IMR-90 (cell line): Measurements from ENCODE around the gene RORB. TPM values are rescaled to one million over a fixed set of nuclear protein-coding genes. Genes with fewer than 3 reads are reported as not detected.

Experiments
- ATAC-seq: fragments of 200-7000 bp; cut with Tn5 transposase; 2 replicates; pipeline ENCODE4 v1.9.1; 2020; ENCODE audit warnings: low read depth, mild to moderate bottlenecking, moderate library complexity
- BruUV-seq: library from RNA; stranded (reverse); fragments of 400-500 nt; replicated peaks from 2 replicates; lab custom pipeline; 2021; lab: Mats Ljungman, UMichigan
- CTCF ChIA-PET: fragments of 300-600 bp; formaldehyde crosslinking; extraction: SDS; loops from one replicate; lab custom pipeline; 2021; ENCODE audit warnings: antibody characterized with exemption; lab: Yijun Ruan, JAX
- POLR2A ChIA-PET: fragments of 300-600 bp; sonication (Branson Sonifier 250); formaldehyde crosslinking; loops from one replicate; lab custom pipeline; 2022; ENCODE audit warnings: antibody characterized with exemption; ENCODE audit not compliant: unreplicated experiment; lab: Charles Lee
- DNase-seq: peaks from one replicate; pipeline ENCODE4 v3.0.0; 2013
- H2AFZ ChIP-seq: replicated peaks from 2 replicates; pipeline ENCODE3; 2013; ENCODE audit warnings: low read length, mild to moderate bottlenecking; ENCODE audit not compliant: poor library complexity
- H2AK5ac ChIP-seq: 2 replicates; pipeline ENCODE4 v1.6.1; 2013; ENCODE audit warnings: low read depth, low read length, inconsistent platforms
- H2AK9ac ChIP-seq: replicated peaks from 2 replicates; pipeline ENCODE3; 2013; ENCODE audit warnings: mild to moderate bottlenecking, low read depth, low read length, moderate library complexity; ENCODE audit not compliant: poor library complexity
- H2BK120ac ChIP-seq: 2 replicates; pipeline ENCODE4 v1.6.1; 2013; ENCODE audit warnings: low read depth, low read length, inconsistent platforms
- H2BK15ac ChIP-seq: 3 replicates; pipeline ENCODE4 v1.6.1; 2013; ENCODE audit warnings: low read depth, low read length, inconsistent platforms
- H2BK20ac ChIP-seq: 2 replicates; pipeline ENCODE4 v1.6.1; 2013; ENCODE audit warnings: low read depth, mild to moderate bottlenecking, inconsistent platforms, low read length, moderate library complexity
- H2BK5ac ChIP-seq: 2 replicates; pipeline ENCODE4 v1.6.1; 2013; ENCODE audit warnings: mild to moderate bottlenecking, low read depth, low read length, inconsistent platforms; ENCODE audit not compliant: poor library complexity, severe bottlenecking
- H3K14ac ChIP-seq: replicated peaks from 2 replicates; pipeline ENCODE4 v1.6.1; 2013; ENCODE audit warnings: low read depth, low read length, inconsistent platforms
- H3K18ac ChIP-seq: 2 replicates; pipeline ENCODE4 v1.6.1; 2013; ENCODE audit warnings: low read depth, low read length, control low read depth
- H3K23ac ChIP-seq: 2 replicates; pipeline ENCODE4 v1.6.1; 2013; ENCODE audit warnings: low read depth, low read length, inconsistent platforms
- H3K27ac ChIP-seq: 2 replicates; pipeline ENCODE4 v1.5.1; 2013; ENCODE audit warnings: mild to moderate bottlenecking, control low read depth, low read length; ENCODE audit not compliant: insufficient read depth
- H3K27me3 ChIP-seq: 2 replicates; pipeline ENCODE4 v1.6.1; 2013; ENCODE audit warnings: low read length; ENCODE audit not compliant: control insufficient read depth, insufficient read depth
- H3K36me3 ChIP-seq: 2 replicates; pipeline ENCODE4 v1.6.1; 2013; ENCODE audit warnings: low read length, mixed read lengths; ENCODE audit not compliant: control insufficient read depth, insufficient read depth
- H3K4ac ChIP-seq: 2 replicates; pipeline ENCODE4 v1.6.1; 2013; ENCODE audit warnings: low read depth, low read length, inconsistent platforms
- H3K4me1 ChIP-seq: 2 replicates; pipeline ENCODE4 v1.6.1; 2013; ENCODE audit warnings: low read length, mixed read lengths; ENCODE audit not compliant: control insufficient read depth, insufficient read depth
- H3K4me2 ChIP-seq: 2 replicates; pipeline ENCODE4 v1.6.1; 2013; ENCODE audit warnings: low read depth, mild to moderate bottlenecking, control low read depth, low read length, moderate library complexity
- H3K4me3 ChIP-seq: 2 replicates; pipeline ENCODE4 v1.5.1; 2013; ENCODE audit warnings: low read depth, mild to moderate bottlenecking, control low read depth, low read length, moderate library complexity; ENCODE audit not compliant: insufficient read depth
- H3K56ac ChIP-seq: 2 replicates; pipeline ENCODE4 v1.6.1; 2013; ENCODE audit warnings: low read length, inconsistent platforms; ENCODE audit not compliant: insufficient read depth; ENCODE audit errors: extremely low read depth
- H3K79me1 ChIP-seq, 2 experiments: 2 replicates each; pipeline ENCODE4 v1.6.1; 2013; ENCODE audit warnings: low read length in 2 of 2, inconsistent platforms in 1 of 2, low read depth in 1 of 2
- H3K9ac ChIP-seq: 2 replicates; pipeline ENCODE4 v1.6.1; 2013; ENCODE audit warnings: low read depth, low read length, control low read depth
- H3K9me1 ChIP-seq: 2 replicates; pipeline ENCODE4 v1.6.1; 2013; ENCODE audit warnings: low read length, inconsistent platforms; ENCODE audit not compliant: insufficient read depth
- H3K9me3 ChIP-seq: 2 replicates; pipeline ENCODE4 v1.6.1; 2013; ENCODE audit warnings: low read length; ENCODE audit not compliant: control insufficient read depth, insufficient read depth
- H4K20me1 ChIP-seq: 2 replicates; pipeline ENCODE4 v1.6.1; 2013; ENCODE audit warnings: low read length, inconsistent platforms; ENCODE audit not compliant: insufficient read depth
- H4K5ac ChIP-seq: 2 replicates; pipeline ENCODE4 v1.6.1; 2013; ENCODE audit warnings: mild to moderate bottlenecking, low read depth, low read length, control low read depth
- H4K8ac ChIP-seq, 2 experiments: 2 replicates each; pipeline ENCODE4 v1.6.1; 2013; ENCODE audit warnings: low read depth in 2 of 2, low read length in 2 of 2, control low read depth in 1 of 2, inconsistent platforms in 1 of 2
- H4K91ac ChIP-seq: 2 replicates; pipeline ENCODE4 v1.6.1; 2013; ENCODE audit warnings: low read depth, low read length, inconsistent platforms; ENCODE audit not compliant: insufficient read depth
- BHLHE40 ChIP-seq: fragments of 150-350 bp; IDR thresholded peaks from 2 replicates; pipeline ENCODE4 v1.6.1; 2016; ENCODE audit warnings: mild to moderate bottlenecking, low read depth, low read length
- CEBPB ChIP-seq: IDR thresholded peaks from 2 replicates; pipeline ENCODE4 v1.6.1; 2012; ENCODE audit warnings: low read depth, low read length, improper control_type of control experiment
- CHD1 ChIP-seq: IDR thresholded peaks from 2 replicates; pipeline ENCODE4 v1.6.1; 2012; ENCODE audit warnings: low read depth, low read length, improper control_type of control experiment
- FOS ChIP-seq: fragments of 150-350 bp; IDR thresholded peaks from 2 replicates; pipeline ENCODE4 v1.6.1; 2016; ENCODE audit warnings: low read depth, low read length
- MAFK ChIP-seq: IDR thresholded peaks from 2 replicates; pipeline ENCODE4 v1.6.1; 2012; ENCODE audit warnings: low read depth, low read length, improper control_type of control experiment
- MAZ ChIP-seq: IDR thresholded peaks from 2 replicates; pipeline ENCODE4 v1.6.1; 2012; ENCODE audit warnings: low read depth, mild to moderate bottlenecking, low read length, improper control_type of control experiment, moderate library complexity, borderline replicate concordance
- MXI1 ChIP-seq: IDR thresholded peaks from 2 replicates; pipeline ENCODE4 v1.6.1; 2012; ENCODE audit warnings: low read depth, mild to moderate bottlenecking, low read length, moderate library complexity, borderline replicate concordance
- NFE2L2 ChIP-seq: fragments of 150-350 bp; IDR thresholded peaks from 2 replicates; pipeline ENCODE4 v1.6.1; 2016; ENCODE audit warnings: low read depth, mild to moderate bottlenecking, low read length
- POLR2A ChIP-seq: IDR thresholded peaks from 2 replicates; pipeline ENCODE4 v1.6.1; 2012; ENCODE audit warnings: mild to moderate bottlenecking, low read depth, low read length
- RAD21 ChIP-seq: IDR thresholded peaks from 2 replicates; pipeline ENCODE4 v1.6.1; 2012; ENCODE audit warnings: low read length, improper control_type of control experiment
- RCOR1 ChIP-seq: IDR thresholded peaks from 2 replicates; pipeline ENCODE4 v1.6.1; 2012; ENCODE audit warnings: mild to moderate bottlenecking, low read length, improper control_type of control experiment; ENCODE audit not compliant: insufficient replicate concordance
- RFX5 ChIP-seq: IDR thresholded peaks from 2 replicates; pipeline ENCODE4 v1.8.0; 2012; ENCODE audit warnings: low read depth, mild to moderate bottlenecking, low read length, moderate library complexity
- SMC3 ChIP-seq: fragments of 150-350 bp; IDR thresholded peaks from 2 replicates; pipeline ENCODE4 v1.6.1; 2016; ENCODE audit warnings: low read depth, mild to moderate bottlenecking, antibody characterized with exemption, low read length, moderate library complexity
- WGBS, 2 experiments: methylation state at CpG; one replicate each; pipeline versions ENCODE4 v1.1.5 to v1.1.7; 2013; ENCODE audit warnings: missing lambda C conversion rate in 2 of 2; ENCODE audit not compliant: insufficient read length in 1 of 2; ENCODE audit errors: extremely low coverage in 2 of 2; 5-methylcytosine and 5-hydroxymethylcytosine counted together
- dilution Hi-C: fragments of 300-500 bp; cut with HindIII; formaldehyde crosslinking; loops from one replicate; pipeline ENCODE4 v1.14.3; 2018; ENCODE audit warnings: low sequenced_read_pairs; ENCODE audit not compliant: unreplicated experiment
- in situ Hi-C: fragments of 300-500 bp; cut with MboI; formaldehyde crosslinking; loops from 3 replicates; pipeline ENCODE4 v1.14.3; 2019; ENCODE audit warnings: low sequenced_read_pairs, inconsistent platforms, mixed read lengths
- intact Hi-C: fragments of 100-400 bp; cut with micrococcal nuclease; formaldehyde crosslinking; loops from 2 replicates; pipeline ENCODE4 v1.10.0; 2022
- polyA plus RNA-seq, 3 experiments: library from polyadenylated mRNA; depleted of rRNA; stranded (reverse); fragments of >200 nt; gene quantifications; 2 replicates each; pipeline ENCODE4 v1.2.3, GENCODE V29; 2012; ENCODE audit warnings: low replicate concordance in 1 of 3
- total RNA-seq: library from RNA; depleted of rRNA; stranded (reverse); fragments of >200 nt; gene quantifications from 2 replicates; pipeline ENCODE4 v1.2.3, GENCODE V29; 2012
- TF ChIP-seq, protein P1 (sequence below): fragments of 150-350 bp; IDR thresholded peaks from 2 replicates; pipeline ENCODE4 v1.6.1; 2016; ENCODE audit warnings: low read depth, mild to moderate bottlenecking, low read length, moderate library complexity, borderline replicate concordance
- TF ChIP-seq, protein P2 (sequence below): fragments of 150-350 bp; IDR thresholded peaks from 2 replicates; pipeline ENCODE4 v1.6.1; 2017; ENCODE audit warnings: mild to moderate bottlenecking, antibody characterized with exemption, low read length, low read depth
- TF ChIP-seq, protein P3 (sequence below): conservative IDR thresholded peaks from 2 replicates; pipeline ENCODE4 v1.5.1; 2012; ENCODE audit warnings: mild to moderate bottlenecking, low read depth, low read length, improper control_type of control experiment

The RORB gene
- total and polyA plus RNA-seq, 2 of the 4 experiments (the other 2 are of a cell fraction): not detected

DNA sequence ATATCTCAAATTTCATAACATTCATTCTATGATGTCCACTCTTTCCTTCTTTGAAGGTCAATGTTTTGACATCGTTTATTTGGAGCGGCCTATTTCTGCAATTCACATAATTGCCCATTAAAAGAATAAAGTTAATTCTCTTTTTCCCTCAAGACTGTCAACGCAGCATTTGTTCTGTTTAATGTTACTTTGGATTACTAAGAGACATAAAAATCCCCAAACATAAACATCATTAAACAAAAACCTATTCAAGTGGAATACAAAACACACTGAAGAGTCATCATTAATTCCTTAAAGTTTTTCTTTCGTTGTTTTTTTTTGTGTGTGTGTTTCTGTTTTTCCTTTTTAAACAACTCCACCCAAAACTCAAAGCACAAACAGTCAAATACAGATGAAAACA, 239.5 kb downstream of the RORB start:
- no peak overlapping the region for H3K4me3 ChIP-seq
- H2AFZ ChIP-seq: no peak overlapping the region
- no peak overlapping the region for H2BK120ac ChIP-seq
- ChIA-PET POLR2A (interaction anchor here (0.7 kb wide), 1 partner anchor 1164 kb away, joined by 3 read pairs; no protein-coding TSS in a partner anchor), CTCF (no interaction called here)
- no peak overlapping the region for H2AK5ac ChIP-seq
- H2AK9ac ChIP-seq: no peak overlapping the region
- no TSS peak for BruUV-seq
- H3K18ac ChIP-seq: no peak overlapping the region
- ATAC-seq (no peak), DNase-seq (no peak)
- peaks cover 1% of the 10 kb centered on the region for H3K27me3 ChIP-seq
- in situ Hi-C loops: no loop called here
- H2BK5ac ChIP-seq: no peak overlapping the region
- no peak overlapping the region for H3K9ac ChIP-seq
- no peak overlapping the region for H4K5ac ChIP-seq
- H3K14ac ChIP-seq: no peak overlapping the region
- H3K56ac ChIP-seq: no peak overlapping the region
- H4K20me1 ChIP-seq: no peaks in the 10 kb centered on the region
- no peak overlapping the region for H4K91ac ChIP-seq
- H3K9me3 ChIP-seq: no peaks in the 10 kb centered on the region
- H3K36me3 ChIP-seq: no peaks in the 10 kb centered on the region
- dilution Hi-C loops: no loop called here
- intact Hi-C loops: loop anchor here (10.0 kb wide), 1 partner anchor 1642 kb away; no protein-coding TSS in a partner anchor
- no peak overlapping the region for H4K8ac ChIP-seq
- TF ChIP-seq CEBPB (no peak), SMC3 (no peak), MXI1 (no peak), MAFK (no peak), MAZ (no peak), NFE2L2 (no peak), FOS (no peak), CHD1 (no peak), POLR2A (no peak), BHLHE40 (no peak), RCOR1 (no peak), RAD21 (no peak), RFX5 (no peak)
- TF ChIP-seq, protein P1, sequence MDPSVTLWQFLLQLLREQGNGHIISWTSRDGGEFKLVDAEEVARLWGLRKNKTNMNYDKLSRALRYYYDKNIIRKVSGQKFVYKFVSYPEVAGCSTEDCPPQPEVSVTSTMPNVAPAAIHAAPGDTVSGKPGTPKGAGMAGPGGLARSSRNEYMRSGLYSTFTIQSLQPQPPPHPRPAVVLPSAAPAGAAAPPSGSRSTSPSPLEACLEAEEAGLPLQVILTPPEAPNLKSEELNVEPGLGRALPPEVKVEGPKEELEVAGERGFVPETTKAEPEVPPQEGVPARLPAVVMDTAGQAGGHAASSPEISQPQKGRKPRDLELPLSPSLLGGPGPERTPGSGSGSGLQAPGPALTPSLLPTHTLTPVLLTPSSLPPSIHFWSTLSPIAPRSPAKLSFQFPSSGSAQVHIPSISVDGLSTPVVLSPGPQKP: no peak
- TF ChIP-seq, protein P2, sequence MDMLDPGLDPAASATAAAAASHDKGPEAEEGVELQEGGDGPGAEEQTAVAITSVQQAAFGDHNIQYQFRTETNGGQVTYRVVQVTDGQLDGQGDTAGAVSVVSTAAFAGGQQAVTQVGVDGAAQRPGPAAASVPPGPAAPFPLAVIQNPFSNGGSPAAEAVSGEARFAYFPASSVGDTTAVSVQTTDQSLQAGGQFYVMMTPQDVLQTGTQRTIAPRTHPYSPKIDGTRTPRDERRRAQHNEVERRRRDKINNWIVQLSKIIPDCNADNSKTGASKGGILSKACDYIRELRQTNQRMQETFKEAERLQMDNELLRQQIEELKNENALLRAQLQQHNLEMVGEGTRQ: no peak
- TF ChIP-seq, protein P3, sequence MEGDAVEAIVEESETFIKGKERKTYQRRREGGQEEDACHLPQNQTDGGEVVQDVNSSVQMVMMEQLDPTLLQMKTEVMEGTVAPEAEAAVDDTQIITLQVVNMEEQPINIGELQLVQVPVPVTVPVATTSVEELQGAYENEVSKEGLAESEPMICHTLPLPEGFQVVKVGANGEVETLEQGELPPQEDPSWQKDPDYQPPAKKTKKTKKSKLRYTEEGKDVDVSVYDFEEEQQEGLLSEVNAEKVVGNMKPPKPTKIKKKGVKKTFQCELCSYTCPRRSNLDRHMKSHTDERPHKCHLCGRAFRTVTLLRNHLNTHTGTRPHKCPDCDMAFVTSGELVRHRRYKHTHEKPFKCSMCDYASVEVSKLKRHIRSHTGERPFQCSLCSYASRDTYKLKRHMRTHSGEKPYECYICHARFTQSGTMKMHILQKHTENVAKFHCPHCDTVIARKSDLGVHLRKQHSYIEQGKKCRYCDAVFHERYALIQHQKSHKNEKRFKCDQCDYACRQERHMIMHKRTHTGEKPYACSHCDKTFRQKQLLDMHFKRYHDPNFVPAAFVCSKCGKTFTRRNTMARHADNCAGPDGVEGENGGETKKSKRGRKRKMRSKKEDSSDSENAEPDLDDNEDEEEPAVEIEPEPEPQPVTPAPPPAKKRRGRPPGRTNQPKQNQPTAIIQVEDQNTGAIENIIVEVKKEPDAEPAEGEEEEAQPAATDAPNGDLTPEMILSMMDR: no peak
- no peak overlapping the region for H2BK15ac ChIP-seq
- no CpG with 5 or more reads among the region's 4 CpGs for WGBS, 2 experiments
- no peaks in the 10 kb centered on the region for H3K9me1 ChIP-seq
- H3K23ac ChIP-seq: no peak overlapping the region
- H3K79me1 ChIP-seq: no peaks in the 10 kb centered on the region
- H3K27ac ChIP-seq: no peak overlapping the region
- H2BK20ac ChIP-seq: no peak overlapping the region
- no peak overlapping the region for H3K4me2 ChIP-seq
- no peak overlapping the region for H3K4ac ChIP-seq
- H3K4me1 ChIP-seq: no peaks in the 10 kb centered on the region
